Smooth muscle cell (in vitro differentiated cells): ENCODE measurements around the gene SACM1L. TPM values are rescaled to one million over a fixed set of nuclear protein-coding genes. Genes with fewer than 3 reads are reported as not detected.

Source experiments
- DNase-seq: peaks from one replicate; lab custom pipeline; 2025; ENCODE audit not compliant: unreplicated experiment; lab: John Stamatoyannopoulos, UW
- H2AFZ ChIP-seq: fragments of 200-600 bp; sonication (generic); 2 replicates; pipeline ENCODE4 v1.6.0; 2016; ENCODE audit warnings: antibody characterized with exemption, low read depth, mild to moderate bottlenecking
- H3F3A ChIP-seq: fragments of 200-600 bp; sonication (generic); 2 replicates; pipeline ENCODE4 v1.6.0; 2017; ENCODE audit warnings: antibody characterized with exemption, low read depth
- H3K27ac ChIP-seq: fragments of 200-600 bp; sonication (generic); 2 replicates; pipeline ENCODE4 v1.5.1; 2016; ENCODE audit warnings: low read depth, mild to moderate bottlenecking
- H3K27me3 ChIP-seq: fragments of 200-600 bp; sonication (generic); 2 replicates; pipeline ENCODE4 v1.6.1; 2016; ENCODE audit warnings: low read depth, mild to moderate bottlenecking
- H3K36me3 ChIP-seq: fragments of 200-600 bp; sonication (generic); 2 replicates; pipeline ENCODE4 v1.5.1; 2016; ENCODE audit warnings: low read depth
- H3K4me1 ChIP-seq: fragments of 200-600 bp; sonication (generic); 2 replicates; pipeline ENCODE4 v1.5.1; 2016; ENCODE audit warnings: low read depth
- H3K4me2 ChIP-seq: fragments of 200-600 bp; sonication (generic); 2 replicates; pipeline ENCODE4 v1.6.0; 2016; ENCODE audit warnings: mild to moderate bottlenecking
- H3K4me3 ChIP-seq: fragments of 200-600 bp; sonication (generic); 2 replicates; pipeline ENCODE4 v1.5.1; 2016; ENCODE audit warnings: mild to moderate bottlenecking
- H3K79me2 ChIP-seq: fragments of 200-600 bp; sonication (generic); 2 replicates; pipeline ENCODE4 v1.6.0; 2016; ENCODE audit warnings: low read depth, mild to moderate bottlenecking
- H3K9ac ChIP-seq: fragments of 200-600 bp; sonication (generic); 2 replicates; pipeline ENCODE4 v1.6.0; 2016; ENCODE audit warnings: low read depth
- H3K9me3 ChIP-seq: fragments of 200-600 bp; sonication (generic); replicated peaks from 2 replicates; pipeline ENCODE4 v1.5.1; 2016; ENCODE audit warnings: low read depth
- H4K20me1 ChIP-seq: fragments of 200-600 bp; sonication (generic); 2 replicates; pipeline ENCODE4 v1.6.0; 2016; ENCODE audit warnings: low read depth
- WGBS: methylation state at CpG from one replicate; pipeline ENCODE4 v1.1.7; 2016; ENCODE audit warnings: low lambda C conversion rate; 5-methylcytosine and 5-hydroxymethylcytosine counted together
- polyA plus RNA-seq: library from polyadenylated mRNA; unstranded; fragments of >200 nt; fragmentation: Nextera tagmentation; extraction: Ambion mirVana; gene quantifications from 2 replicates; pipeline ENCODE4 v1.2.1, GENCODE V29; 2016
- total RNA-seq: library from RNA; depleted of rRNA; stranded (reverse); fragments of >200 nt; gene quantifications from 2 replicates; pipeline ENCODE4 v1.2.3, GENCODE V29; 2014
- TF ChIP-seq, protein P1 (sequence below): fragments of 200-600 bp; sonication (generic); IDR thresholded peaks from 2 replicates; pipeline ENCODE4 v1.5.1; 2017; ENCODE audit warnings: borderline replicate concordance, mild to moderate bottlenecking, antibody characterized with exemption; ENCODE audit not compliant: insufficient read depth, poor library complexity, severe bottlenecking

Gene SACM1L
- total and polyA plus RNA-seq, 2 experiments from 2014 or later = 12.9 to 24.7 TPM

DNA sequence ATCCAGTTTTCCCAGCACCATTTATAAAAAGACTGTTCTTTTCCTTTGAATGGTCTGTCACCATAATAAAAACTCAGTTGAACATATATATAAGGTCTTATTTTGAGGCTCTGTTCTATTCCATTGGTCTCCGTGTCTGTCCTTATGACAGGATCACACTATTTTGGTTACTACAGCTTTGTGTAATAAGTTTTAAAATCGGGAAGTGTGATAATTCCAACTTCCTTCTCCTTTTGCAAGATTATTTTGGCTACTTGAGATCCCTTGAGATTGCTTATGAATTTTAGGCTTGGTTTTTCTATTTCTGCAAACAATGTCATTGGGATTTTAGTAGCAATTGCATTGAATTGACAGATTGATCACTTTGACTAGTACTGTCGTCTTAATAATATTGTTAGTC, 35.7 kb downstream of the SACM1L start:
- Histone ChIP-seq H3K9me3 (no peaks in the 10 kb centered on the region), H3K9ac (no peak overlapping the region), H3K27ac (no peak overlapping the region), H3K27me3 (no peaks in the 10 kb centered on the region), H3K4me2 (no peak overlapping the region), H3F3A (no peaks in the 10 kb centered on the region), H3K36me3 (peaks cover 17% of the 10 kb centered on the region), H3K79me2 (peaks cover 12% of the 10 kb centered on the region), H4K20me1 (peaks cover 28% of the 10 kb centered on the region), H3K4me3 (no peak overlapping the region), H3K4me1 (no peaks in the 10 kb centered on the region), H2AFZ (no peak overlapping the region)
- DNase-seq = no peak
- 96% methylated on average over 3 of the region's 3 CpGs for WGBS
- TF ChIP-seq, protein P1, sequence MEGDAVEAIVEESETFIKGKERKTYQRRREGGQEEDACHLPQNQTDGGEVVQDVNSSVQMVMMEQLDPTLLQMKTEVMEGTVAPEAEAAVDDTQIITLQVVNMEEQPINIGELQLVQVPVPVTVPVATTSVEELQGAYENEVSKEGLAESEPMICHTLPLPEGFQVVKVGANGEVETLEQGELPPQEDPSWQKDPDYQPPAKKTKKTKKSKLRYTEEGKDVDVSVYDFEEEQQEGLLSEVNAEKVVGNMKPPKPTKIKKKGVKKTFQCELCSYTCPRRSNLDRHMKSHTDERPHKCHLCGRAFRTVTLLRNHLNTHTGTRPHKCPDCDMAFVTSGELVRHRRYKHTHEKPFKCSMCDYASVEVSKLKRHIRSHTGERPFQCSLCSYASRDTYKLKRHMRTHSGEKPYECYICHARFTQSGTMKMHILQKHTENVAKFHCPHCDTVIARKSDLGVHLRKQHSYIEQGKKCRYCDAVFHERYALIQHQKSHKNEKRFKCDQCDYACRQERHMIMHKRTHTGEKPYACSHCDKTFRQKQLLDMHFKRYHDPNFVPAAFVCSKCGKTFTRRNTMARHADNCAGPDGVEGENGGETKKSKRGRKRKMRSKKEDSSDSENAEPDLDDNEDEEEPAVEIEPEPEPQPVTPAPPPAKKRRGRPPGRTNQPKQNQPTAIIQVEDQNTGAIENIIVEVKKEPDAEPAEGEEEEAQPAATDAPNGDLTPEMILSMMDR = no peak

DNA sequence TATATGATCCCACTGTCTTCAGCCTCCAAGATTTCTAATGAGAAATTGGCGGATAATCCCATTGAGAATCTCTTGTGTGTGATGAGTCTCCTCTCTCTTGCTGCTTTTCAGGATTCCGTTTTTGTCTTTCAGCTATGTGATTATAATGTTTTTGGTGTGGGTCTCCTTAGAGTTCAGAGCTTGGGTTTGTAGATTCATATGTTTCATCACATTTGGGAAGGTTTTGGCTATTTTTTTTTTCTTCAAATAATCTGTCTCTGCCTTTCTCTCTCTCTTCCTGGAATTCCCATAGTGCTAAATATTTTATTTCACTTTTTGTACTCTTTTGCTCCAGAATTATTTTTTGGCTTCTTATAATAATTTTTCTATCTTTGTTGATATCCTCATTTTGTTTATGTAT, 40.4 kb downstream of the SACM1L start:
- DNase-seq = no peak
- no peak overlapping the region for H2AFZ ChIP-seq
- H3K79me2 ChIP-seq = peaks cover 8% of the 10 kb centered on the region
- no peaks in the 10 kb centered on the region for H3F3A ChIP-seq
- 50% methylated on average over 2 of the region's 2 CpGs for WGBS
- H3K9ac ChIP-seq = no peak overlapping the region
- no peaks in the 10 kb centered on the region for H3K9me3 ChIP-seq
- H3K4me3 ChIP-seq = no peak overlapping the region
- no peaks in the 10 kb centered on the region for H3K4me1 ChIP-seq
- H3K27me3 ChIP-seq = no peaks in the 10 kb centered on the region
- H3K27ac ChIP-seq = no peak overlapping the region
- H3K36me3 ChIP-seq = peaks cover 18% of the 10 kb centered on the region
- TF ChIP-seq, protein P1 = no peak
- H3K4me2 ChIP-seq = no peak overlapping the region
- H4K20me1 ChIP-seq = peaks cover 26% of the 10 kb centered on the region

DNA sequence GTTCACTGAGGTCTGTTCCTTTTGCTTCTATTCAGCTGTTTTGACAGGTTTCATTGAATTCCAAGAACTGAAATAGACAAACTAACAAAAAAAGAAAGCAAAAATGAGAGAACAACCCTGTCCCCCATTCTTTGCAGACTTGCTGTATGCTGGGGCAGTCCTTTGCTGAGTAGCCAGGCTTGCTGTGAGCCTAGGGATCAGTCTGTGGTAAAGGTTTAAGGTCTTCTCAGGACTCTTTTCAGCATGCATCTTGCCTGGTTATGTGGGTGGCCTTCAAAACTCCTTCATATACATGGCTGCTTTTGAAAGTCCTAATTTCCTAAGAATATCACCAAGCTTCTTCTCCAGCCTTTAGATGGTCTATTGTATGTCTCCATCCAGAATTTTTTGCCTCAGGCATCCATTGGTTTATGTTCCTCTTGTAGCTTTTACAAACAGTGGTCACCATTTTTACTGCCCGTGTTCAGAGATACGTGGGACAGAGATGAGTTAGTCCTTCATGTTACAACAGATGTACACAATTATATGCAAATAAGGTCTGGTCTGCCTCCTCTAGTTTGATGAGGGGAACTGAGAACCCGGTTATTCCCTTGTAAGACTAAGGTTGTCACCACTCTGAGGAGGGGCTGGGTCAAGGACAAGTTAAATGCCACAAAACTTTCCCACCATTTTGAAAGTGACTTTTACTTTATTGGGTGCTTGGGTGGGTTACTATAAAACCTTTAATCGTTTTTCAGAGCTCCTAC, 41.4 kb downstream of the SACM1L start:
- no peak for DNase-seq
- H3K79me2 ChIP-seq = no peaks in the 10 kb centered on the region
- no peak overlapping the region for H2AFZ ChIP-seq
- no peaks in the 10 kb centered on the region for H3K9me3 ChIP-seq
- no peaks in the 10 kb centered on the region for H3K27me3 ChIP-seq
- no peak overlapping the region for H3K27ac ChIP-seq
- H3K9ac ChIP-seq = no peak overlapping the region
- 94% methylated on average over 4 of the region's 4 CpGs for WGBS
- H3K4me1 ChIP-seq = no peaks in the 10 kb centered on the region
- H3F3A ChIP-seq = no peaks in the 10 kb centered on the region
- peaks cover 26% of the 10 kb centered on the region for H4K20me1 ChIP-seq
- H3K36me3 ChIP-seq = peaks cover 21% of the 10 kb centered on the region
- TF ChIP-seq, protein P1 = no peak
- H3K4me2 ChIP-seq = no peak overlapping the region
- H3K4me3 ChIP-seq = no peak overlapping the region

DNA sequence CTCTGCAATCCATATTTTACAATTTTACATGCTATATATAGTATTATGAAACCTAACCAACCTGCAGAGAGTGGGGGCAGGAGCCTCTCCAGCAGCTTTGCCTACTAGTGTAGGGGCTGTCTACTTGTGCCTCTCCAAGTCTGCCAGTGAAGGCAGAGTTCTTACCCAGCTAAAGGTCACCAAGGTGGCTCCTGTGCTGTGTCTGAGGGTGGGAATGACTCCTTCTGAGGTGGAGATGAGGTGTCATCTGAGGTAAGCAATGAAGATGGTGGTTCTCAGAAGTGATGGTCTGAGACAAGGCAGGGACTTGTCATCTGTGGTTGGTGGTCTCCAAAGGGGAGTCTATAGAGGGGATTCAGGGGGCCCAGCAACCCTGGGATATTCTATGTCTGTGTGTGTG, 47.5 kb downstream of the SACM1L start:
- no peak overlapping the region for H3K4me3 ChIP-seq
- H3K4me2 ChIP-seq = no peak overlapping the region
- H3K79me2 ChIP-seq = no peaks in the 10 kb centered on the region
- H4K20me1 ChIP-seq = no peaks in the 10 kb centered on the region
- no peaks in the 10 kb centered on the region for H3K9me3 ChIP-seq
- no peak overlapping the region for H3K27ac ChIP-seq
- no peaks in the 10 kb centered on the region for H3F3A ChIP-seq
- H2AFZ ChIP-seq = no peak overlapping the region
- H3K27me3 ChIP-seq = no peaks in the 10 kb centered on the region
- no peak for DNase-seq
- H3K9ac ChIP-seq = no peak overlapping the region
- H3K4me1 ChIP-seq = no peaks in the 10 kb centered on the region
- H3K36me3 ChIP-seq = peaks cover 44% of the 10 kb centered on the region
- TF ChIP-seq, protein P1 = no peak
